HG03103 (cell line): ENCODE data around the gene MTFR2.
"Not testable (repeated sequence)": the region's sequence is repeated elsewhere in the genome, so short reads cannot be mapped to it uniquely, and the experiment has no call there.

Source experiments
- ATAC-seq: cut with Tn5 transposase; IDR thresholded peaks from one replicate; pipeline ENCODE4 v1.9.1; 2021; ENCODE audit warnings: low read depth; ENCODE audit not compliant: unreplicated experiment

The MTFR2 gene

DNA sequence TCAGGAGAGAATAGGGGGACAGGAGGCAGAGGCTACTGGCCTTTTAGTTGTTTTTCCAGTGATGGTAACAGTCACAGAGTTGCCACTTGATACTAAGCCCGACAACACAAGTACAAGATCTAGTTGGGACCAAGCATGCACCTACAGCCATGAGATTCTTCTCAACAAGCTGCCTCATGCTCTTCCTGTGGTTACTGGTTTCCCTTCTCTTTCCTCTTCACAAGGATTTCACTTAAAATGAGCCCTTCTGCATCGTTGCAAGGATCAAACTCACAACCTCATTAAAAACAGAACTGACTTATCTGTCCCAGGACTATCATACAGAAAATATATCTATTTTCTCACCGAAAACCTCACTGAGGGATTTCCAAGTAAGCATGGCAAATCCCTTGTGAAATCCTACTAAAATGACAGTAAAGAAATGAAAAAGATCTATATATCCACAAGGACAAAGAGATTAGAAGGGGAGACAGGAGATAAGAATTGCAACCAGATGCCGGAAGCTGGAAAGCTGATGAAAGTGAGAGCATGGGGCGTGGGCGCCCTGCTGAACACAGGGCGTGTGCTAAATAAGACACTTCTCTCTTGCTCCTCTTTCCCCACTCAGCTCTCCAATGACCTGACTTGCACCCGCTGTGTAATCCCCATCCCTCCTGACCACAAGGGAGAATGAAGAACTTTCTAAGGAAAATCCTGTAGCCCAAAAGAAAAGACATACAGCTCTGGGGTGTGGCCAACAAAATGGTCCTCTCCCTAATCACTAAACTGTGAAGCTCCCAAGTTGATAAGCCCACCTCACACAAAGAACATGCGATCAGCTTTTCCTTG, 13.4 kb downstream of the MTFR2 start:
- ATAC-seq, result no peak

DNA sequence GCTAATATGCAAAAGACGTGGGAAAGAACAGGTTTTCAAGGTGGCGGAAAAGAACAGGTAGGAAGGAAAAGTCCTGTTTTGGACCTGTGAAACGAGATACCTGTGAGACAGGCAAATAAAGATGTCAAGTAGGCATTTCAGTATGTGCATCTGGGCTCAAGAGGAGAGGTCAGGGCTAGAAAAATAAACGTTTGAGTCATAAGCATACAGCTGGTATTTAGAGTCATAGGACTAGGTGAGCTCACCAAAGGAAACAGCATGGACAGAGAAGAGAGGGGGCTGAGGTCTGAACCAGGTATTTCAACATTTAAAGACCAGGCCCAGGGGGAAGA, 14.9 kb downstream of the MTFR2 start:
- ATAC-seq, result no peak

DNA sequence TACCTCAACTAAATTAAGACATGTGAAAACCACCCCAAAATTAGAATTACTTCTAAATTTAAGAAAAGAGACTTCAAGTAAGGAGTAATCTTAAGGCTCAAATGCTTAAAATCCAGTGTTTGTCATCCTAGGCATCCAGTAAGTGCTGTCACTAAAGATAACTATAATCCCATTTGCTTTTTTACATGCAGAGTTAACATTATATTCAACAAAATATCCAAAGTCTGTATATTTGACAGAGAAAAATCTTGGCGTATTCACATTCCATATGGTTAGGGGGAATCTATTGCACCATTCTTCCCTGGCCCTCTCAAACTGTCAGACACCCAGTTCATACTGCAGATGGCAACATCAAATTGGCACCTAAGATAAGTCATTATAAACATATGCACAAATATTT, 17.4 kb downstream of the MTFR2 start:
- ATAC-seq, result no peak

DNA sequence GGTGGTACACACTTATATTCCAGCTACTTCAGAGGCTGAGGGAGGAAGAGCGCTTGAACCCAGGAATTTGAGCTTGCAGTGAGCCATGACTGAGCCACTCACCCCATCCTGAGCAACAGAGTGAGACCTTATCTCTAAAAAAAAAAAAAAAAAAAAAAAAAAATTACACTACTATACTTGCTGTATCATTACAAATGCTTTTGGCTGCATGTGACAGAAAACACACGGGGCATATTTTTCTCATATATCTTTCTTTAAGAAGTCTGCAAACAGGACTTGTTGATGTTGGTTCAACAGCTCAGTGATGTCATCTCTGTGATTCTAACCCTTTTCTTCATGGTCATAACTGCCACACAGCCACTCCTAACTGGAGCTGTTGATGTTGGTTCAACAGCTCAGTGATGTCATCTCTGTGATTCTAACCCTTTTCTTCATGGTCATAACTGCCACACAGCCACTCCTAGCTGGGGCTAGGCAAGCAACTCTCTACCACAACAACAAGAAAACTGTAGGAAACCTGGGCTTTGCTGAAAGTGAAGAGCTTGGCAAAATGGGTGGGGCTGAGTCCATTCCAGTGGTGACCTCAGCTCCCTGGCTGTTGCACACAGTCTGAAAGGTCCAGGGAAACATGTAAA, 19.8 kb downstream of the MTFR2 start:
- ATAC-seq, result no peak

DNA sequence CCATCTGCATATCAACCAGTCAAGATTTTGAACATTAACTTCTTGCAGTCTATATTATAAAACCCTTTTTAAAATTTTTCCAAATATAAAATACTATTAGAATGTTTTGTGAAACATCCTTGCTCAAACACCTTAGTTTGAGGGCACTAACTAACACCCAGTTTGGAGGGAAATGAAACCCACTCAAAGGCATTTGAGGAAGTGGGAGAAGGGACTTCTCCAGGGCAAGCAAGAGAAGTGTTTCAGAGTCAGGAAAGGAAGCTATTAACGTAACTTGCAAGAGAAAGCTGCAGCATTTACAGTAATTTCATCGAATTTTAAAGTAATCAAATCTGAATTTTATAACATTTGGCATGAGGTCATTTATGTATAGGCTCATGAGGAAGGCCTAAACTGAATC, 21.3 kb downstream of the MTFR2 start:
- no peak for ATAC-seq

DNA sequence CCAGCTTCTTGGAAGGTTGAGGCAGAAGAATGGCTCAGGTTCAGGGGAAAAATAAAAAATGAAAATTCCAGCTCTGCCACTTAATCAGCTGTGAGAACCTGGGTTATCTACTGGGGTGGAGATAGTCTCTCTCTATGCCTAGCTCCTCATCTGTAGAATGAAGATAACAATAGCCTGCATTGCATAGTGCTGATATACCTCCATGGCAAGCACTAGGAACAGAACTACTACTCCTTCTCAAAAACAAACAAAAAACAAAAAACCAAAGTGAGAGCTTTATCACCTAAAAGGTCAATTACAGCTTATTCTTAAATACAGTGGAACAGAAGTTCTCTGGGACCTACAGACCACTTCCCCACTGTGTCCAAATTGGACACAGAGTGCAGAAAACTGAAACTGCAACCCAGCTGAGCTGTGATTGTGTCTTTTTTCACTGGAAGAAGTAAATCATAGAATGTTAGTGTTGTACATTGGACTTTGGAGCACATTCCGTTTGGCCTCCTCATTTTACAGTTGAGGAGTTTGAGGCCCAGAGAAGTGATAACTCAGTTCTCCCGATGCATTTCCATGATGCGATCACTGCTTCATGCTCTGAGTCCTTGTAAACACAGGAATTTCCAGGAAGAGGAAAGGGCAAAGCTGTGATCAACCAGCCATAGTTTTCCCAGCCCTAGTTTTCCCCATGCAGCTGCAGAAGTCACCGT, 23.3 kb downstream of the MTFR2 start:
- ATAC-seq, result no peak

DNA sequence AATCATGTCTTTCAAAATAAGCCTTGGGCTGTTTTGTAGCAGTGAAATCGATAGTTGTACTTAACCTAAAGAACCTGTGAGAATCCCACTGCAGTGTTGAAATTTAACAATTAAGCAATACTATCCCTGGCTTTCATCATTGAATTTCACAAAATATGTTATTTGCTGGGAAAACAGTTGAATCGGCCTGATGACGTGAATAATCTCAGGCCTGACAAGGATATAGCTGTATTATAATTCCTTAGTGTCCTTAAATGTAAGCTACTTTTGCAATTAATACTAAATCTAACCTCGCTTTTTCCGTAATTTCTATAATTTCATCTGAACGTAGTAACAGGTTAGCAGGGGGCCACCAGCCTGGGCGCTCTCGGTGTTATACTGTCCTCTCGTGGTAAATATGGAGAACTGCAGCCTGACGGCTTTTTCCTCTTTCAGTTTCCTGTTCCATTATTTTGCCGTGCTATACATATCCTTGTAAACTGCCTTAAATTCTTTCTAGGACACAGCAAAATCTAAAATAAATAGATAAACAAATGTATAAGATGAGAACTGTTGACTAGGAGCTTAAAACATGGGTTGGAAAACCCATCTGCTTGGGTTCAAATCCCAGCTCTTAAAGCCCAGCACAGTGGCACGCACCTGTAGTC, 24.0 kb downstream of the MTFR2 start:
- no peak for ATAC-seq

DNA sequence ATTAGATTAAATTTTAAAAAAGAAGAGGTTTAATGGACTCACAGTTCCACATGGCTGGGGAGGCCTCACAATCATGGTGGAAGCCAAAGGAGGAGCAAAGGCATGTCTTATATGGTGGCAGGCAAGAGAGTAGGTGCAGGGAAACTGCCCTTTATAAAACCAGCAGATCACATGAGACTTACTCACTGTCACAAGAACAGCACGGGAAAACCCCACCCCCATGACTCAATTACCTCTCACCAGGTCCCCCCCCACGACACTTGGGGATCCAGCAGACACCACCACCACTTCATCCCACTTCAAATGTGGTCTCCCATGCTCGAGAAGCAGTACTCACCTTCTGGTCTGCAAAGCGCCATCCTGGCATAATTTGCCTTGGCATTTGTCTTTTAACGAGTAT, 24.6 kb downstream of the MTFR2 start:
- no peak for ATAC-seq

DNA sequence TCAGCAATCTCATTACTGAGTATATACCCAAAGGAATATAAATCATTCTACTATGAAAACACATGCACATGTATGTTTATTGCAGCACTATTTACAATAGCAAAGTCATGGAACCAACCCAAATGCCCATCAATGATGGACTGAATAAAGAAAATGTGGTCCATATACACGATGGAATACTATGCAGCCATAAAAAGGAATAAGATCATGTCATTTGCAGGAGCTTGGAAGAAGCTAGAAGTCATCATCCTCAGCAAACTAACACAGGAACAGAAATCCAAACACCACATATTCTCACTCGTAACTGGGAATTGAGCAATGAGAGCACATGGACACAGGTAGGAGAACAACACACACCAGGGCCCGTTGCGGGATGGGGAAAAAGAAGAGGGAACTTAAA, 25.1 kb downstream of the MTFR2 start:
- ATAC-seq, result not testable (repeated sequence)

DNA sequence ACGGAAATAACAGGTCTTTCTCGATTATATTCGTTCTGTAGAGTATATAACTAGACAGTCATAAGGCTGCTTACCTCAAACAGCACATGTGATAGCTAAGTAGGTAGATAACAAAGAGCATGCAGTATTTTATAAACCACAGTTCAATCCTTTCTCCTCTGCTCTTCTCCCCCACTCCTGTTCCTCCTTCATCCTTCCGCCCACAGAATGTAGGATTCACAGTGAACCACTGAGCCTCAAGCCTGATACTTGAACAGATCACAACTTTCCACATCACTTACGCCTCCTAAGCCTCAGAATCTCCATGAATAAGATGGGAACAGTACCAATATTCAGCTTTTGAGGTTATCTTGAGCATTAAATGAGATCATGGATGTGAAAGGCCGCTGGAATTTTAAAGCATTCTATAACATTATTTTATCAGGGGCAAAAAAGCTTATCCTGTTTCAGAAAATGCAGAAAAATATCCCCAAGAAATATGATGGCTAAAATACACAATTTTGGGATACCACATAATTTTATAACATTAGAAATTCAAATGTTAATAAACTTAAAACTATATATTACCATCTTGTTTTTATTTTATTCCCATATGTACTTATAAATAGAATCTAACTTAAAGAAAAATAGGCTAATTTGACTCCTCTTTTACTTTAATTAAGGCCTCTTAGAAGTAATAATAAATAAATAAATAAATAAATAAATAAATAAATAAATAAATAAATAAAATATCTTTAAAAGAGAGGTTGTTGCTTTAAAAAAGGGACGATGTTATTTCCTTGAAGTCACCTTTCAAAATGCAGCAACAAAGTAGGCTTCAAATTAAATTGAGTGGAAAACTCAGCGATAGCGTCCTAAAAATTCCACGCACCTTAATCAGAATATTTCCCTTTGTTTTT, 33.4 kb downstream of the MTFR2 start:
- no peak for ATAC-seq

DNA sequence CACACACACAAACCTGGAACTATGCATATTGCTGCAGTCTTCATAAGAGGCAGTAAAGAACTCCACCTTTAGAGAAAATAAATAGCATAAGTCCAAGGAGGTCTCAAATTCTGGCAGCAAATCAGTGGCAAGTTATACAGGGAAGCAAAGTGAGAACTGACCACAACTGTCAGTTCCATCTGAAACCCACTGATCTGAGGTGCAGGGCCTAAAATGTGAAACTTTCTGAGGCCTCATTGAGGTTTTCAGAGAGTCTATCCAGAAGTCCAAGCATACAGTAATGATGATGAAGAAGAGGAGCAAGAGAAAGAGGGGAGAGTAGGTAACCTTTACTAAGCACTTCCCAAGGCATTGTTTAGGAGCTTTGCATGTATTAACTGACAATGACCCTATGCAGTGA, 36.3 kb downstream of the MTFR2 start:
- ATAC-seq, result no peak

DNA sequence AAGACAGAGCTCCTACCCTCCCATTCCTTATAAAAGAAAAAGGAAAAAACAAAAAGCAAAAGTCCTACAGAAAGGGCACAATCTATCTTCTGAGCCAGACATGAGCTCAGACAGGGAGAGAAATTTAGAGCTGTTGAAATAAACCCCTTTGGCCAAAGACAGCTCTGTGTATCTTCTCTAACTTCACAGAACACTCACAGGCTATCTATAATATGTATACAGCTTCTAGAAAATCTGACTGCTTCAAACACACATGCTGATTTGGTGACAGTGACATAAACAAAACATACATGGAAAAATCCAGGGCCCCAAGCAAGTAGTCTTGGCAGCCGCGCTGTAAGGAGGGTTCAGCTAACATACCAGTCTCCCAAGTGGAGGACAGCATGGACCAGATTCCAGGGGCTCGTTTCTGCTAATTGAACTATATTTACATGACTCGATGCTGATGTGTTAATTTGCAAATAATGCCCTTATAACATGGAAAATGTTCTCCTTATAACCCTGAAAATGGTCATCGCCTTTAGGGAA, 37.0 kb downstream of the MTFR2 start:
- no peak for ATAC-seq

DNA sequence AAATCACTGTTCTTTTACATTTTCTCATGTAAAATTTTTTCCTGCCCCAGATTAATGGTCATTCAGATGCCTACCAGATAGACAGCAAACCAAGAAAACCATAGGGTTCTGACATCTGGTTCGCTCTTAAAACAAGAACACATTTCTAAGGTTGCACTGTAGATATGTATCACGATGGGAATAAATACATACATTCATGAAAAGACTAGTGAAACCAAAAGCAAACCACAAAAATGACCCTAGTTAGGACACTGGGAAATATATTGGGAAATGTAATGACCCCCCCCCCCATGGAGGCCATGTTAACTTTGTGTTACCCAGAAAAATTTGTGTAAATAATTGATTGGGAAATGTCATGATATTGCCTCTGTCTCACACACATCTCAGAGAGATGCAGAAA, 37.5 kb downstream of the MTFR2 start:
- no peak for ATAC-seq

DNA sequence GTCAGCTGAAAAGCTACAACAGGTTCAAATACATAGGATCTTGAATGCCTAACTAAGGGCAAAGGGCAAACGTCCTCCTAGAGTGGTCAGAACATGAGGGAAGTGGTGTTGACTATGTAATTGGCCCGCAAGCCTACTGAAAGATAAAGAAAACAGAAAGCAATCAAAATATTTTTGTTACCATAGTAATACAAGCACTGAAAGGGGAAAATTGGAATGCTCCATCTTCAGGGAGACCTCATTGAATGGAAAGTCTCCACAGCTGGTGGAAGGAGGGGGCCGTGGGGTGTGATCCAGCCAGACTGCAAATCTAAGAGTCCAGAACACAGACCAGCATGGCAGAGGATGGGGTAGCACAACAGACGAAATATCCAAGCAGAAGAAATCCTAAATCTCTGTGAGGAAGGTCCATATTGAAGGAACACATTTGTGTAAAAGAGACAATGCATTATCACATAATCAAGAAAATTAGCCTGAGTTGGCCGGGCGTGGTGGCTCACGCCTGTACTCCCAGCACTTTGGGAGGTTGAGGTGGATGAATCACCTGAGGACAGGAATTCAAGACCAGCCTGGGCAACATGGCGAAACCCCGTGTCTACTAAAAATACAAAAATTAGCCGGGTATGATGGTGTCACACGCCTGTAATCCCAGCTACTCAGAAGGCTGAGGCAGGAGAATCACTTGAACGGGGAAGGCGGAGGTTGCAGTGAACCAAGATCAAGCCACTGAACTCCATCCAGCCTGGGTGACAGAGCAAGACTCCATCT, 39.5 kb downstream of the MTFR2 start:
- no peak for ATAC-seq

DNA sequence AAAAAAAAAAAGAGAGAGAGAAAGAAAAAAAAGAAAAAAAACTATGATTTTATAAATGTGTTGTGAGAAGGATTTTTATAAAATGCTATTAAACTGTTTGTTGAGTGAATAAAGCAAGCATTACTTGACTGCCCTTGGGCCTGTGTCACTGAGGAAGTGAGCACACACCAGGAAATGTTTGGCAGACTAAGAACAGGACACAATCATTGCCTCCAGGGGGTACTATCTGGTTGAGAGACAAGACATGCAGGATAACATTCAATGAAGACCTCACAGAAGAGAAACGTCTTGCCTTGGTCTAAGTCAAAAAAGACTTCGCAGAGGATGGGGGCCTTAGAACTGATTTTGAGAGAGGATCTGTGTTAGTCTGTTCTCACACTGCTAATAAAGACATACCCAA, 40.6 kb downstream of the MTFR2 start:
- ATAC-seq, result no peak

DNA sequence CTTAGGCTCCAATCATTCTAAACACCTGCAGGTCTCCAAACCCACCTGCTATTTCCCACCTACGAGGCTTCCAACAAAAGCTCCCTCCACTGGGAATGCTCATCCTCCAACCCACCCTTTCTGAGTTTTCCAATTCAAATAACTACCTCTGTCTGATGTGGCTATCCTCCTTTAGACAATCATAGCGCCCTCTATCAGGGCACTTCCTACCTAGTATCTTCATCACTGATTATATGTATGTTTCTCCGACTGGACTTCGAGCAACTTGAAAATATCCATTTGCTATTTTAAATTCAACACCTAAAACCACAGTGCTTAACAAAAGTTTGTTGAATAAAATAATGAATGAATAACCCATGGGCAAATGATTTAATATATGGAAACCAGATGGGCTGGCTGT, 41.3 kb downstream of the MTFR2 start:
- ATAC-seq, result no peak

DNA sequence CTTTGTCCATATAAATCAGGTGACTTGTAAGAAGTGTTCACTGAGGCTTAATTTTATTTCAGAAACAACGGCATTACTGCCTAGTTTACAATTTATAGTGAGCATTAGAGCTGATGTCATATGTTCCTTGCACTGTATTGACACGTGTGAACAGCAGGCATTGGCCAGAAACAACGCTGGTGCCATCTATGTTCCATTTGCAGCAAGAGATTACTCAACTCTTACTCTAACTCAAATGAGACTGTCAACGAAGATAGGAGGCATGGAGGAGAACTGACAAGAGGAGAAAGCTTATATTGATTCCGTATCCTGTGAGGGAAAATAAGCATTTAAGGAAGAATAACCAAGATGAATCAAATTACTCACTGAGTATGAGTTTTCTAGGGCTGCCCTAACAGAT, 48.4 kb downstream of the MTFR2 start:
- ATAC-seq, result no peak

DNA sequence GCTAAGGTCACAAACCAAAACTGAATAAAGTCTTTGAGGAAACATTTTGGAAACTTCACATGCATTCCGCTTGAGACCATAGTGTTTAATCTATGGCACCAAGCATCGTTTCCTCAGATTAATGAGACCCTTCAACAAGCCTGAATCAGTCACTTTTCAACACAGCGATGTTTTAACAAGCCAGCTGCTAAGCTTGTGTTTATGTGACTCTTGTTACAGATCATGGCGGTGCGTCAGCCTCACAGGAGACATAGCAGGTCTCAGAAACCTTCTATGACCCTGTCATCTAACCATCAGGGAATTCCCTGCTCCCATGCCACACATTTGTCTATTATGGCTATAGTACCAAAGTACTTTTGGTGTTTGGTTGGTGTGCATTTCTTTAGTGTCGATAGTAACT, 57.2 kb downstream of the MTFR2 start:
- ATAC-seq, result no peak

DNA sequence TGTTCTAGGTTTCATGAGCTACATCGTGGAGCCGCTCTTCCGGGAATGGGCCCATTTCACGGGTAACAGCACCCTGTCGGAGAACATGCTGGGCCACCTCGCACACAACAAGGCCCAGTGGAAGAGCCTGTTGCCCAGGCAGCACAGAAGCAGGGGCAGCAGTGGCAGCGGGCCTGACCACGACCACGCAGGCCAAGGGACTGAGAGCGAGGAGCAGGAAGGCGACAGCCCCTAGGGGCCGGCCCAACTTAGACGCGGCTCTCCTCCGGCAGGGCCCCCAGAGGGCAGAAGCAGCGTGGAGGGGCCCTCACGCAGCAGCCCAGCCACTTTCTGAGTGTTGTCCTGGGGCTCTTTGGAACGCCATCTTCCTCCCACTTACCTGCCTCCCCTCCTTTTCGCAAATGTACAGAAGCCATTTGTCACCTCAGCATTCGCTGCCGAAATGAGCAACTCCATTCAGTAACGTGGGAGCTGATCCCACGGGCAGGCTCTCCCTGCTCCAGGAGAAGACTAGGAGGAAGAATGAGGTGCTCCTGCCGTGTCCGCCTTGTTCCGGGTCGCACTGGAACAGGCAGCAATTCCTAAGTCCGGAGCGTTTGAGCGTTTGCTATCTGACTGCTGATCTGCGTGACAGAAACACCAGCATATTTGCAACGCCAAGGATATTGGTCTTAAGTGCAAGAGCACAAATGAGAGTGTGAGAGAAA, 58.4 kb downstream of the MTFR2 start:
- ATAC-seq, result no peak
